HepG2 (cell line): Measurements from ENCODE around the gene MB. TPM values are rescaled to one million over a fixed set of nuclear protein-coding genes. Genes with fewer than 3 reads are reported as not detected.

Source experiments
- ATAC-seq: fragments of 200-7000 bp; cut with Tn5 transposase; 3 replicates; pipeline ENCODE4 v1.9.1; 2020; ENCODE audit warnings: mild to moderate bottlenecking, moderate library complexity
- BruUV-seq: library from RNA; stranded (reverse); fragments of 400-500 nt; replicated peaks from 2 replicates; lab custom pipeline; 2021; lab: Mats Ljungman, UMichigan
- CTCF ChIA-PET: fragments of 300-600 bp; formaldehyde crosslinking; extraction: SDS; loops from one replicate; lab custom pipeline; 2021; ENCODE audit warnings: low total read pairs, inconsistent platforms, low intra/inter-chr PET ratio; lab: Yijun Ruan, JAX
- POLR2A ChIA-PET: fragments of 350-600 bp; sonication (Branson Sonifier 250); formaldehyde crosslinking; loops from one replicate; lab custom pipeline; 2020; ENCODE audit warnings: antibody characterized with exemption, inconsistent platforms; lab: Yijun Ruan, JAX
- DNase-seq: peaks from one replicate; pipeline ENCODE4 v3.0.0-alpha.2; 2015; ENCODE audit warnings: low spot score
- FAIRE-seq: peaks from 3 replicates; lab custom pipeline; 2011; peaks lifted over from hg19 to GRCh38; lab: Jason Lieb, UNC
- H2AFZ ChIP-seq: one replicate; pipeline ENCODE4 v1.6.1; 2011; ENCODE audit warnings: low read length, inconsistent platforms
- H3K27ac ChIP-seq: fragments of 300-600 bp; 3 replicates; pipeline ENCODE4 v1.8.0; 2011; ENCODE audit warnings: mixed run types, mild to moderate bottlenecking, mixed read lengths, low read length, inconsistent platforms; ENCODE audit not compliant: insufficient read depth; ENCODE audit errors: extremely low read length
- H3K27me3 ChIP-seq, 2 experiments: fragments of 200-600 bp in 1 of 2; 2 replicates in 1 of 2; 3 replicates in 1 of 2; pipeline versions ENCODE4 v1.6.0 to v1.8.0; 2011; ENCODE audit warnings: low read length in 2 of 2, mild to moderate bottlenecking in 2 of 2, moderate library complexity in 2 of 2, inconsistent platforms in 1 of 2; ENCODE audit not compliant: insufficient read depth in 2 of 2, control insufficient read depth in 1 of 2
- H3K36me3 ChIP-seq, 2 experiments: fragments of 200-600 bp in 1 of 2; replicated peaks in 1 of 2; 2 replicates in 1 of 2; 3 replicates in 1 of 2; pipeline versions ENCODE4 v1.5.1 to v1.8.0; 2011; ENCODE audit warnings: low read length in 2 of 2, inconsistent platforms in 1 of 2; ENCODE audit not compliant: insufficient read depth in 2 of 2, control insufficient read depth in 1 of 2
- H3K4me1 ChIP-seq: 2 replicates; pipeline ENCODE4 v1.5.1; 2012; ENCODE audit warnings: low read length, inconsistent platforms; ENCODE audit not compliant: insufficient read depth
- H3K4me2 ChIP-seq: 2 replicates; pipeline ENCODE4 v1.6.0; 2011; ENCODE audit warnings: low read depth, low read length, inconsistent platforms
- H3K4me3 ChIP-seq, 3 experiments: fragments of 200-600 bp in 1 of 3; sonication (generic), shearing (Covaris generic) in 1 of 3; replicated peaks in 1 of 3; 2 replicates each; pipeline ENCODE4 v1.5.1; 2011 to 2016; ENCODE audit warnings: low read length in 3 of 3, inconsistent platforms in 2 of 3, low read depth in 2 of 3, mild to moderate bottlenecking in 2 of 3, control low read depth in 1 of 3, mixed read lengths in 1 of 3; ENCODE audit not compliant: insufficient read depth in 1 of 3
- H3K79me2 ChIP-seq: one replicate; pipeline ENCODE4 v1.6.1; 2011; ENCODE audit warnings: low read length, inconsistent platforms; ENCODE audit not compliant: insufficient read depth
- H3K9ac ChIP-seq: 2 replicates; pipeline ENCODE4 v1.6.0; 2011; ENCODE audit warnings: mild to moderate bottlenecking, low read depth, low read length, inconsistent platforms; ENCODE audit not compliant: insufficient read depth
- H3K9me3 ChIP-seq: 2 replicates; pipeline ENCODE4 v1.5.1; 2012; ENCODE audit warnings: mild to moderate bottlenecking, low read length
- H4K20me1 ChIP-seq: 2 replicates; pipeline ENCODE4 v1.6.0; 2011; ENCODE audit warnings: inconsistent platforms, mild to moderate bottlenecking, low read length, moderate library complexity; ENCODE audit not compliant: insufficient read depth
- USF2 ChIP-seq, 2 experiments: sonication (generic) in 1 of 2; formaldehyde crosslinking in 1 of 2; IDR thresholded peaks; 2 replicates each; pipeline versions ENCODE4 v1.5.1 to v1.6.1; 2011 to 2020; ENCODE audit warnings: borderline replicate concordance in 1 of 2, low read depth in 1 of 2, low read length in 1 of 2, mild to moderate bottlenecking in 1 of 2, missing genetic modification reagents in 1 of 2, moderate library complexity in 1 of 2
- WGBS: methylation state at CpG from one replicate; pipeline ENCODE4 v1.1.6; 2017; ENCODE audit warnings: low lambda C conversion rate; 5-methylcytosine and 5-hydroxymethylcytosine counted together
- in situ Hi-C: cut with HindIII; loops from 2 replicates; pipeline ENCODE4 v1.10.0; 2017; ENCODE audit warnings: low pct_unique_long_range_greater_than_20kb; ENCODE audit not compliant: extremely low pct_ligation_motif_present
- intact Hi-C: fragments of 100-400 bp; cut with micrococcal nuclease; formaldehyde crosslinking; loops from one replicate; pipeline ENCODE4 v1.10.0; 2022; ENCODE audit not compliant: unreplicated experiment
- polyA plus RNA-seq, 8 experiments: library from polyadenylated mRNA; depleted of rRNA in 3 of 8; stranded (reverse) in 7 of 8; unstranded in 1 of 8; fragments of >200 nt; fragmentation: Illumina TruSeq in 4 of 8; extraction: Trizol in 4 of 8; gene quantifications; 2 replicates each; pipeline versions ENCODE4 v1.2.1 to v1.2.3, GENCODE V29; 2011 to 2016; ENCODE audit warnings: low read depth in 4 of 8, missing spikeins in 1 of 8, mixed read lengths in 1 of 8; ENCODE audit not compliant: insufficient read depth in 1 of 8
- total RNA-seq, 5 experiments: library from RNA; depleted of rRNA; stranded (reverse); fragments of >200 nt; fragmentation: Illumina TruSeq; extraction: Trizol; gene quantifications; 2 replicates each; pipeline ENCODE4 v1.2.3, GENCODE V29; 2016; ENCODE audit warnings: low read depth in 1 of 5
- TF ChIP-seq, protein P1 (sequence below): sonication (generic); formaldehyde crosslinking; IDR thresholded peaks from 2 replicates; pipeline ENCODE4 v1.4.0; 2020; ENCODE audit warnings: missing genetic modification reagents

Gene MB
- total and polyA plus RNA-seq, 2 of the 13 experiments (the other 11 are each of a cell fraction or from before 2014, with no cell fraction given), result 0.07 TPM; not detected in 1

DNA sequence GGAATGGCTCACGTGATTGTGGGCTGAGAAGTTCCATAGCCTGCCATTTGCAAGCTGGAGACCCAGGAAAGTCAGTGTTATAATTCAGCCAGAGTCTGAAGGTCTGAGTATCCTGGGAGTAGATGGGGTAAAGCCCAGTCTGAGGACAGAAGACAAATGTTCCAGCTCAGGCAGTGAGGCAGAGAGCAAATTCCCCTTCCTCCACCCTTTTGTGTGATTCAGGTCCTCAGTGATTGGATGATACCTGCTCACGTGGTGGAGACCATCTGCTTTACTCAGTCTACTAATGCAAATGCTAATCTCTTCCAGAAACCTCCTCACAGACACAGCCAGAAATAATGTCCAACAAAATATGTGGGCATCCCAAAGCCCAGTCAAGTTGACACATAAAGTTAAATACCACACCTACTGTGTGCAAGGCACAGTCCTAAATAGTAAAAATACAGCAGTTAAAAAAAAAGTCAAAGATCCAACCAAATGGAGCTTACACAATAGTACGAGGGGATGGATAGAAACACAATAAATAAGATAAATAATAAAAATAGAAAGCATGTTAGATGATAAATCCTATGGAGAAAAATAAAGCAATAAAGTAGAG, 17.9 kb upstream of the MB start:
- no peaks in the 10 kb centered on the region for H3K79me2 ChIP-seq
- H4K20me1 ChIP-seq, result no peaks in the 10 kb centered on the region
- H3K27ac ChIP-seq, result no peak overlapping the region
- H3K27me3 ChIP-seq, result no peaks in the 10 kb centered on the region; a peak in 1 of 5 replicates
- ATAC-seq (no peak), FAIRE-seq (no peak)
- intact Hi-C loops (no loop called here), in situ Hi-C loops (loop anchor here (10.0 kb wide), 2 partner anchors 100 to 200 kb away; no protein-coding TSS in a partner anchor)
- POLR2A ChIA-PET, result interaction anchor here (1.2 kb wide), 1 partner anchor 13 kb away, joined by 3 read pairs; the partner anchor contains the start of gene APOL6
- no peaks in the 10 kb centered on the region for H3K36me3 ChIP-seq
- no peak overlapping the region for H3K9ac ChIP-seq
- H3K4me2 ChIP-seq, result no peak overlapping the region
- TF ChIP-seq, protein P1, sequence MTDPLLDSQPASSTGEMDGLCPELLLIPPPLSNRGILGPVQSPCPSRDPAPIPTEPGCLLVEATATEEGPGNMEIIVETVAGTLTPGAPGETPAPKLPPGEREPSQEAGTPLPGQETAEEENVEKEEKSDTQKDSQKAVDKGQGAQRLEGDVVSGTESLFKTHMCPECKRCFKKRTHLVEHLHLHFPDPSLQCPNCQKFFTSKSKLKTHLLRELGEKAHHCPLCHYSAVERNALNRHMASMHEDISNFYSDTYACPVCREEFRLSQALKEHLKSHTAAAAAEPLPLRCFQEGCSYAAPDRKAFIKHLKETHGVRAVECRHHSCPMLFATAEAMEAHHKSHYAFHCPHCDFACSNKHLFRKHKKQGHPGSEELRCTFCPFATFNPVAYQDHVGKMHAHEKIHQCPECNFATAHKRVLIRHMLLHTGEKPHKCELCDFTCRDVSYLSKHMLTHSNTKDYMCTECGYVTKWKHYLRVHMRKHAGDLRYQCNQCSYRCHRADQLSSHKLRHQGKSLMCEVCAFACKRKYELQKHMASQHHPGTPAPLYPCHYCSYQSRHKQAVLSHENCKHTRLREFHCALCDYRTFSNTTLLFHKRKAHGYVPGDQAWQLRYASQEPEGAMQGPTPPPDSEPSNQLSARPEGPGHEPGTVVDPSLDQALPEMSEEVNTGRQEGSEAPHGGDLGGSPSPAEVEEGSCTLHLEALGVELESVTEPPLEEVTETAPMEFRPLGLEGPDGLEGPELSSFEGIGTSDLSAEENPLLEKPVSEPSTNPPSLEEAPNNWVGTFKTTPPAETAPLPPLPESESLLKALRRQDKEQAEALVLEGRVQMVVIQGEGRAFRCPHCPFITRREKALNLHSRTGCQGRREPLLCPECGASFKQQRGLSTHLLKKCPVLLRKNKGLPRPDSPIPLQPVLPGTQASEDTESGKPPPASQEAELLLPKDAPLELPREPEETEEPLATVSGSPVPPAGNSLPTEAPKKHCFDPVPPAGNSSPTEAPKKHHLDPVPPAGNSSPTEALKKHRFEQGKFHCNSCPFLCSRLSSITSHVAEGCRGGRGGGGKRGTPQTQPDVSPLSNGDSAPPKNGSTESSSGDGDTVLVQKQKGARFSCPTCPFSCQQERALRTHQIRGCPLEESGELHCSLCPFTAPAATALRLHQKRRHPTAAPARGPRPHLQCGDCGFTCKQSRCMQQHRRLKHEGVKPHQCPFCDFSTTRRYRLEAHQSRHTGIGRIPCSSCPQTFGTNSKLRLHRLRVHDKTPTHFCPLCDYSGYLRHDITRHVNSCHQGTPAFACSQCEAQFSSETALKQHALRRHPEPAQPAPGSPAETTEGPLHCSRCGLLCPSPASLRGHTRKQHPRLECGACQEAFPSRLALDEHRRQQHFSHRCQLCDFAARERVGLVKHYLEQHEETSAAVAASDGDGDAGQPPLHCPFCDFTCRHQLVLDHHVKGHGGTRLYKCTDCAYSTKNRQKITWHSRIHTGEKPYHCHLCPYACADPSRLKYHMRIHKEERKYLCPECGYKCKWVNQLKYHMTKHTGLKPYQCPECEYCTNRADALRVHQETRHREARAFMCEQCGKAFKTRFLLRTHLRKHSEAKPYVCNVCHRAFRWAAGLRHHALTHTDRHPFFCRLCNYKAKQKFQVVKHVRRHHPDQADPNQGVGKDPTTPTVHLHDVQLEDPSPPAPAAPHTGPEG (CRISPR knock-in tag), result no peak
- TF ChIP-seq USF2 (IDR thresholded peaks at IDR 0.05; ENCODE audit: low read depth, low read length) (peak; percentile 53), USF2 (CRISPR knock-in tag; IDR thresholded peaks at IDR 0.05; ENCODE audit: borderline replicate concordance) (peak; percentile 40; the same call in 1 of the 2 replicates)
- TF ChIP-seq, all 625 proteins: peak for 1
- Histone ChIP-seq H3K4me3 (no peak overlapping the region), H2AFZ (no peak overlapping the region), H3K4me1 (peaks cover 21% of the 10 kb centered on the region), H3K9me3 (no peaks in the 10 kb centered on the region)
- WGBS, result 31% methylated on average over 3 of the region's 3 CpGs
- BruUV-seq, result no TSS peak
- CTCF ChIA-PET, result no interaction called here
- DNase-seq, result no peak
